Measurements from ENCODE around the gene SOS2.

GRCh38 chr14:50107850-50108249 lies 123.5 kb downstream of the SOS2 start:
- TF ChIP-seq, protein P1, sequence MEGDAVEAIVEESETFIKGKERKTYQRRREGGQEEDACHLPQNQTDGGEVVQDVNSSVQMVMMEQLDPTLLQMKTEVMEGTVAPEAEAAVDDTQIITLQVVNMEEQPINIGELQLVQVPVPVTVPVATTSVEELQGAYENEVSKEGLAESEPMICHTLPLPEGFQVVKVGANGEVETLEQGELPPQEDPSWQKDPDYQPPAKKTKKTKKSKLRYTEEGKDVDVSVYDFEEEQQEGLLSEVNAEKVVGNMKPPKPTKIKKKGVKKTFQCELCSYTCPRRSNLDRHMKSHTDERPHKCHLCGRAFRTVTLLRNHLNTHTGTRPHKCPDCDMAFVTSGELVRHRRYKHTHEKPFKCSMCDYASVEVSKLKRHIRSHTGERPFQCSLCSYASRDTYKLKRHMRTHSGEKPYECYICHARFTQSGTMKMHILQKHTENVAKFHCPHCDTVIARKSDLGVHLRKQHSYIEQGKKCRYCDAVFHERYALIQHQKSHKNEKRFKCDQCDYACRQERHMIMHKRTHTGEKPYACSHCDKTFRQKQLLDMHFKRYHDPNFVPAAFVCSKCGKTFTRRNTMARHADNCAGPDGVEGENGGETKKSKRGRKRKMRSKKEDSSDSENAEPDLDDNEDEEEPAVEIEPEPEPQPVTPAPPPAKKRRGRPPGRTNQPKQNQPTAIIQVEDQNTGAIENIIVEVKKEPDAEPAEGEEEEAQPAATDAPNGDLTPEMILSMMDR (IDR thresholded peaks at IDR 0.05; ENCODE audit: insufficient read depth, low read length, poor library complexity, severe bottlenecking), result no peak
- TF ChIP-seq EZH2phosphoT487 (conservative IDR thresholded peaks at IDR 0.05; ENCODE audit: low read length), result no peak

Measured in SU-DHL-6 (cell line).